Measurements from ENCODE around the gene UBE2G2.

Gene UBE2G2

DNA sequence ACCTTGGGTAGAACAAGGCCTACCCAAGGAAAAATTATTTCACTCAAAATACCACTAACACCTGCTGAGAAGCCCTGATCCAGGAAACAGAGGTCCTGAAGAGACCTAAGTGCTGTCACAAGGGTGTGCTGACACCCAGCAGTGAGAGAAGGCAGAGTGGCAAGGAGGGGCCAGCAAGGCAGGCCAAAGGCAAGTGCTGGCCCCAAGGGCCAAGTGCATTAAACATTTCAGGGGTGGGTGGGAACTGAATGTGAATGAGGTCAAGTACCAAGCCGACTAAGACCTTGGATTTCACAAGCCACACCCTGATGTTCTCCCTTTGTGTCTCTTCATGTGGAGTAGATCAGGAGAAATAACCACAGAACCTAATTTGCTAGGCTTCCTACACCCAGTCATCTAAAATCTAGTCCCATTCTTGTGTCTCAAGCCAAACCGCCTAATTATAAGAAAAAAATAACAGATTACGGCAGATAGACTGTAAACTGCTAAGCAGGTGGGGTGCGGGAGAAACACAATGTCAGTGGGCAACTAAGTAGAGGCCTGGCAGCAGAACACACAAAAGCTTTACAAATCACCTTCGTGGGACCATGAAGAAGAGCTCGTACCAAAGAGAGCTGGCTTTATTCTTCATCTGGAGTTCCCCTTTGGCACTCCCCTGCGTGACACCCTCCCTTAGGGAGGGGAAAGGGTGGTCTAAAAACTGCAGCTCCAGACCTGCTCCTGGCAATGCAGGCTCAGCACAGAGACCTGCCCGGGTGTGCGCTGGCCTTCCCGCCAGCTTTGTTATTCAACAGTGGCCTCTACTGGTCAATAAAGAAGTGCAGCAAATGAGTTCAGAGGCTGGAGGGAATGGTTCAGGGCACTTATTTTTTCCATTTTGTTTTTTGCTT lies 8.7 kb downstream of the UBE2G2 start:
- H3K27ac ChIP-seq, result no peak overlapping the region
- TF ChIP-seq ZFX (IDR thresholded peaks at IDR 0.05; ENCODE audit: borderline replicate concordance), result no peak
- TF ChIP-seq, protein P1, sequence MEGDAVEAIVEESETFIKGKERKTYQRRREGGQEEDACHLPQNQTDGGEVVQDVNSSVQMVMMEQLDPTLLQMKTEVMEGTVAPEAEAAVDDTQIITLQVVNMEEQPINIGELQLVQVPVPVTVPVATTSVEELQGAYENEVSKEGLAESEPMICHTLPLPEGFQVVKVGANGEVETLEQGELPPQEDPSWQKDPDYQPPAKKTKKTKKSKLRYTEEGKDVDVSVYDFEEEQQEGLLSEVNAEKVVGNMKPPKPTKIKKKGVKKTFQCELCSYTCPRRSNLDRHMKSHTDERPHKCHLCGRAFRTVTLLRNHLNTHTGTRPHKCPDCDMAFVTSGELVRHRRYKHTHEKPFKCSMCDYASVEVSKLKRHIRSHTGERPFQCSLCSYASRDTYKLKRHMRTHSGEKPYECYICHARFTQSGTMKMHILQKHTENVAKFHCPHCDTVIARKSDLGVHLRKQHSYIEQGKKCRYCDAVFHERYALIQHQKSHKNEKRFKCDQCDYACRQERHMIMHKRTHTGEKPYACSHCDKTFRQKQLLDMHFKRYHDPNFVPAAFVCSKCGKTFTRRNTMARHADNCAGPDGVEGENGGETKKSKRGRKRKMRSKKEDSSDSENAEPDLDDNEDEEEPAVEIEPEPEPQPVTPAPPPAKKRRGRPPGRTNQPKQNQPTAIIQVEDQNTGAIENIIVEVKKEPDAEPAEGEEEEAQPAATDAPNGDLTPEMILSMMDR (IDR thresholded peaks at IDR 0.05), result peak; percentile 92

- TF ChIP-seq, protein P1 (IDR thresholded peaks at IDR 0.05), result no peak
- no peak for TF ChIP-seq ZFX (IDR thresholded peaks at IDR 0.05; ENCODE audit: borderline replicate concordance)
- no peak overlapping the region for H3K27ac ChIP-seq
Observed at GRCh38 chr21:44791993-44792392, 9.6 kb downstream of the UBE2G2 start.

DNA sequence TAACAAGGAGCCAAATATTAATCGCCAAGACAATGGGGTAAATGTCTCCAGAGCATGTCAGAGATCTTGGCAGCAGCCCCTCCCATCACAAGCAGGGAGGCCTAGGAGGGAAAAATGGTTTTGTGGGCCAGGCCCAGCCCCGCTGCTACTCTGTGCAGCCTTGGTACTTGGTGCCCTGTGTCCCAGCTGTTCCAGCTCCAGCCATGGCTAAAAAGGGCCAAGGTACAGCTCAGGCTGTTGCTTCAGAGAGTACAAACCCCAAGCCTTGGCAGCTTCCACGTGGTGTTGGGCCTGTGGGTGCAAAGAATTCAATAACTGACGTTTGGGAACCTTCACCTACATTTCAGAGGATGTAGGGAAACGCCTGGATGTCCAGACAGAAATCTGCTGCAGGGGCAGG lies 10.4 kb downstream of the UBE2G2 start:
- no peak overlapping the region for H3K27ac ChIP-seq
- no peak for TF ChIP-seq ZFX (IDR thresholded peaks at IDR 0.05; ENCODE audit: borderline replicate concordance)
- TF ChIP-seq, protein P1 (IDR thresholded peaks at IDR 0.05), result no peak

- no peak for TF ChIP-seq ZFX (IDR thresholded peaks at IDR 0.05; ENCODE audit: borderline replicate concordance)
- TF ChIP-seq, protein P1 (IDR thresholded peaks at IDR 0.05), result no peak
- no peak overlapping the region for H3K27ac ChIP-seq
Observed at GRCh38 chr21:44790368-44790767, 11.3 kb downstream of the UBE2G2 start.

GRCh38 chr21:44789880-44790279 lies 11.7 kb downstream of the UBE2G2 start:
- no peak for TF ChIP-seq ZFX (IDR thresholded peaks at IDR 0.05; ENCODE audit: borderline replicate concordance)
- TF ChIP-seq, protein P1 (IDR thresholded peaks at IDR 0.05), result no peak

DNA sequence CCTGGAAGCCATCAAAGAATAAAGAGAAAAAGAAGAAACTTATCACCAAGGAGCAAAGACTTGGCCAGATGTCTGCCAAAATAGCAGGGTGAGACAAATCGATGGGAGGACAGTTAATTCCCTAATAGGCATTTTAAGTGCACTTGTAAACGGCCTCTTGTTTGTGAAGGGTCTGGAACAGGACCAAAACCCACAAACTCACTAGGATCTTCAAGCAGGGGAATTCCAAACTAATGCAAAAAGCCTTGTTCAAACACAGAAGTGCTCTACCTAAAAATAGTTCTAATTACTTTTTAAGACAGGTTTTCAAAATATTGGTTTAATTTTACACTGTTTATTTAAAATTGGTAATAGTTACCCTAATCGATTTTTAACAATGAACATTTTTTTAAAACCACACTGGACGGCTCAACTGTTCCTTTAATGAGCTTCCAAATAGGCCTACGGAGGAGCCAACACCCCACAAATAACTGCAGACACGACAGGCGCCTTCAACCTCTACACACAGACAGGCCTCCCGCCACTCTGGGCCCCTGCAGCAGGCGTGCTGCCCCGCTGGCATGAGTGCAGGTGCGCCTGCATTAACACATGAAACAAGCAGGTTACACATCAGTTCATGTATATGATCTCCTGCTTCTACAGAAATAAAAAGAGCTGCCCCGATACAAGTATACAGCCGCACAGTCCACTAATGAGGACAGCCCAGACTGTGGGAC lies 15.8 kb downstream of the UBE2G2 start:
- TF ChIP-seq, protein P1 (IDR thresholded peaks at IDR 0.05), result no peak
- TF ChIP-seq ZFX (IDR thresholded peaks at IDR 0.05; ENCODE audit: borderline replicate concordance), result no peak
- H3K27ac ChIP-seq, result no peak overlapping the region

More at GRCh38 chr21:44789880-44790279, 11.7 kb downstream of the UBE2G2 start:
- H3K27ac ChIP-seq, result no peak overlapping the region

- TF ChIP-seq, protein P1 (IDR thresholded peaks at IDR 0.05), result no peak
- no peak for TF ChIP-seq ZFX (IDR thresholded peaks at IDR 0.05; ENCODE audit: borderline replicate concordance)
- no peak overlapping the region for H3K27ac ChIP-seq
Observed at GRCh38 chr21:44784810-44785209, 16.8 kb downstream of the UBE2G2 start.

All from 22Rv1 (cell line).